NT2/D1 (cell line): ENCODE results near the gene KLC1.
"Not testable (repeated sequence)": the region's sequence is repeated elsewhere in the genome, so short reads cannot be mapped to it uniquely, and the experiment has no call there.

Experiments
- SUZ12 ChIP-seq: IDR thresholded peaks from 2 replicates; pipeline ENCODE4 v1.6.1; 2011; ENCODE audit not compliant: insufficient read length, insufficient read depth; ENCODE audit errors: extremely low read depth
- YY1 ChIP-seq: IDR thresholded peaks from 2 replicates; pipeline ENCODE4 v1.6.1; 2011; ENCODE audit not compliant: insufficient read length, insufficient read depth
- ZNF274 ChIP-seq: IDR thresholded peaks from 2 replicates; pipeline ENCODE4 v1.6.1; 2011; ENCODE audit warnings: mild to moderate bottlenecking, low read depth, low read length

GRCh38 chr14:103691655-103692054 lies 62.6 kb downstream of the KLC1 start:
- TF ChIP-seq ZNF274, SUZ12, YY1: not testable (repeated sequence)
